HEK293T (cell line): Measurements from ENCODE around the gene RNASEL.

ENCODE experiments used
- BHLHE40 ChIP-seq: fragments of 450-650 bp; IDR thresholded peaks from 2 replicates; pipeline ENCODE4 v1.6.1; 2016; ENCODE audit warnings: mild to moderate bottlenecking, moderate library complexity, borderline replicate concordance
- ELF4 ChIP-seq: fragments of 450-650 bp; IDR thresholded peaks from 2 replicates; pipeline ENCODE4 v1.6.1; 2017; ENCODE audit warnings: antibody characterized with exemption
- SP1 ChIP-seq: fragments of 450-650 bp; IDR thresholded peaks from 2 replicates; pipeline ENCODE4 v1.6.1; 2017
- SUZ12 ChIP-seq: fragments of 450-650 bp; IDR thresholded peaks from 2 replicates; pipeline ENCODE4 v1.6.1; 2016; ENCODE audit warnings: mild to moderate bottlenecking
- TF ChIP-seq, protein P1 (sequence below): fragments of 450-650 bp; IDR thresholded peaks from 2 replicates; pipeline ENCODE4 v1.6.1; 2016

- TF ChIP-seq, protein P1, sequence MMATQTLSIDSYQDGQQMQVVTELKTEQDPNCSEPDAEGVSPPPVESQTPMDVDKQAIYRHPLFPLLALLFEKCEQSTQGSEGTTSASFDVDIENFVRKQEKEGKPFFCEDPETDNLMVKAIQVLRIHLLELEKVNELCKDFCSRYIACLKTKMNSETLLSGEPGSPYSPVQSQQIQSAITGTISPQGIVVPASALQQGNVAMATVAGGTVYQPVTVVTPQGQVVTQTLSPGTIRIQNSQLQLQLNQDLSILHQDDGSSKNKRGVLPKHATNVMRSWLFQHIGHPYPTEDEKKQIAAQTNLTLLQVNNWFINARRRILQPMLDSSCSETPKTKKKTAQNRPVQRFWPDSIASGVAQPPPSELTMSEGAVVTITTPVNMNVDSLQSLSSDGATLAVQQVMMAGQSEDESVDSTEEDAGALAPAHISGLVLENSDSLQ: no peak
- TF ChIP-seq SP1 (no peak), SUZ12 (no peak), BHLHE40 (no peak), ELF4 (no peak)
Measured at GRCh38 chr1:182625024-182625423, 36.0 kb upstream of the RNASEL start.
